H1 (cell line): ENCODE data around the gene PXDN. TPM values are rescaled to one million over a fixed set of nuclear protein-coding genes. Genes with fewer than 3 reads are reported as not detected.

ENCODE experiments used
- CEBPB ChIP-seq: IDR thresholded peaks from 2 replicates; pipeline ENCODE4 v1.6.1; 2012; ENCODE audit warnings: low read depth, low read length
- POLR2AphosphoS5 ChIP-seq: IDR thresholded peaks from 2 replicates; pipeline ENCODE4 v1.6.1; 2011; ENCODE audit warnings: low read depth, low read length
- RXRA ChIP-seq: IDR thresholded peaks from 2 replicates; pipeline ENCODE4 v1.6.1; 2011; ENCODE audit warnings: low read depth, mild to moderate bottlenecking, low read length, moderate library complexity; ENCODE audit not compliant: insufficient read depth
- polyA plus RNA-seq, 7 experiments: library from polyadenylated mRNA; depleted of rRNA in 3 of 7; stranded (reverse) in 5 of 7; unstranded in 2 of 7; fragments of >200 nt in 5 of 7; fragments of 200-250 nt in 2 of 7; gene quantifications; 1 replicate in 5 of 7; 2 replicates in 1 of 7; 4 replicates in 1 of 7; pipeline versions ENCODE4 v1.2.1 to v1.2.3, GENCODE V29; 2011 to 2013; ENCODE audit warnings: missing spikeins in 2 of 7, mixed read lengths in 2 of 7
- total RNA-seq: library from RNA; stranded (reverse); fragmentation: NEBNext Ultra II Directional; extraction: Animal tissue kit (Norgen Biotek cat#: 25700); gene quantifications from 2 replicates; pipeline ENCODE4 v1.2.1, GENCODE V29; 2021
- TF ChIP-seq, protein P1 (sequence below): IDR thresholded peaks from 2 replicates; pipeline ENCODE4 v1.6.1; 2011; ENCODE audit warnings: low read length, improper control_type of control experiment
- TF ChIP-seq, protein P2 (sequence below): IDR thresholded peaks from 2 replicates; pipeline ENCODE4 v1.6.1; 2012; ENCODE audit warnings: inconsistent platforms
- TF ChIP-seq, protein P3 (sequence below), 3 experiments: IDR thresholded peaks; 1 replicate in 2 of 3; 2 replicates in 1 of 3; pipeline versions ENCODE4 v1.5.1 to v1.6.1; 2011; ENCODE audit warnings: low read length in 3 of 3, mild to moderate bottlenecking in 3 of 3, inconsistent platforms in 2 of 3, low read depth in 1 of 3, moderate library complexity in 1 of 3; ENCODE audit not compliant: insufficient read depth in 1 of 3; ENCODE audit errors: control extremely low read depth in 1 of 3

The PXDN gene
- total and polyA plus RNA-seq, 2 of the 8 experiments (the other 6 are each of a cell fraction or from before 2014, with no cell fraction given), result 104 to 141 TPM

DNA sequence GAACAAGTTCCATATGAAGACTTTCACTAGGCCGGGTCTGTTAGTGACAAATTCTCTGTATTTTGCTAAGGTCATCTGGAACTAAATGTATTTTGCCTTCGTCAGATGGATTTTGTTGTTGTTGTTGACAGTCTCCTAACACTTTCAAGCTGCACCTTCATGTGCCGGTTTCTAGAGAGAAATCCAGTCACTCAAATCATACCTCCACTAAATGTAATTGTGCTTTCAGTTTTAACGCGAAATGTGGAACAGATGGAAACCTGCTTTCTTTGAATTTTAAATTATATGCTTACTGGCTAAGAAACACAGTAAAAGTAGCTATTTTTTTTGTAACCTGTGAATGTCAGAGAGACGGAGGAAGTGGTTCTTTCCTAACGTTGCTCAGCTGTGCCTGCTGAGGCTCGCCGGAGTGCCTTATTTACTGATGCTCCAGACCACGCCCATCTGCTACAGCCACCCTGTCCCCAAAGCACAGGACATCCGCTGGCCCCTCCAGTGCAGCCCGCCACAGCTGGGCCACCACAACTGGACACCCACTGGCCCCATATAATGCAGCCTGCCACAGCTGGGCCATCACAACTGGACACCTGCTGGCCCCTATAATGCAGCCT, 134.7 kb downstream of the PXDN start (continued):
- TF ChIP-seq, protein P1, sequence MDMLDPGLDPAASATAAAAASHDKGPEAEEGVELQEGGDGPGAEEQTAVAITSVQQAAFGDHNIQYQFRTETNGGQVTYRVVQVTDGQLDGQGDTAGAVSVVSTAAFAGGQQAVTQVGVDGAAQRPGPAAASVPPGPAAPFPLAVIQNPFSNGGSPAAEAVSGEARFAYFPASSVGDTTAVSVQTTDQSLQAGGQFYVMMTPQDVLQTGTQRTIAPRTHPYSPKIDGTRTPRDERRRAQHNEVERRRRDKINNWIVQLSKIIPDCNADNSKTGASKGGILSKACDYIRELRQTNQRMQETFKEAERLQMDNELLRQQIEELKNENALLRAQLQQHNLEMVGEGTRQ, result no peak
- TF ChIP-seq, protein P2, sequence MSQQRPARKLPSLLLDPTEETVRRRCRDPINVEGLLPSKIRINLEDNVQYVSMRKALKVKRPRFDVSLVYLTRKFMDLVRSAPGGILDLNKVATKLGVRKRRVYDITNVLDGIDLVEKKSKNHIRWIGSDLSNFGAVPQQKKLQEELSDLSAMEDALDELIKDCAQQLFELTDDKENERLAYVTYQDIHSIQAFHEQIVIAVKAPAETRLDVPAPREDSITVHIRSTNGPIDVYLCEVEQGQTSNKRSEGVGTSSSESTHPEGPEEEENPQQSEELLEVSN, result no peak
- TF ChIP-seq CEBPB, result no peak
- TF ChIP-seq RXRA, result no peak
- TF ChIP-seq, protein P3, sequence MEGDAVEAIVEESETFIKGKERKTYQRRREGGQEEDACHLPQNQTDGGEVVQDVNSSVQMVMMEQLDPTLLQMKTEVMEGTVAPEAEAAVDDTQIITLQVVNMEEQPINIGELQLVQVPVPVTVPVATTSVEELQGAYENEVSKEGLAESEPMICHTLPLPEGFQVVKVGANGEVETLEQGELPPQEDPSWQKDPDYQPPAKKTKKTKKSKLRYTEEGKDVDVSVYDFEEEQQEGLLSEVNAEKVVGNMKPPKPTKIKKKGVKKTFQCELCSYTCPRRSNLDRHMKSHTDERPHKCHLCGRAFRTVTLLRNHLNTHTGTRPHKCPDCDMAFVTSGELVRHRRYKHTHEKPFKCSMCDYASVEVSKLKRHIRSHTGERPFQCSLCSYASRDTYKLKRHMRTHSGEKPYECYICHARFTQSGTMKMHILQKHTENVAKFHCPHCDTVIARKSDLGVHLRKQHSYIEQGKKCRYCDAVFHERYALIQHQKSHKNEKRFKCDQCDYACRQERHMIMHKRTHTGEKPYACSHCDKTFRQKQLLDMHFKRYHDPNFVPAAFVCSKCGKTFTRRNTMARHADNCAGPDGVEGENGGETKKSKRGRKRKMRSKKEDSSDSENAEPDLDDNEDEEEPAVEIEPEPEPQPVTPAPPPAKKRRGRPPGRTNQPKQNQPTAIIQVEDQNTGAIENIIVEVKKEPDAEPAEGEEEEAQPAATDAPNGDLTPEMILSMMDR (IDR thresholded peaks at IDR 0.05; ENCODE audit: control extremely low read depth in 1 of 3, insufficient read depth in 1 of 3, low read depth in 1 of 3, low read length in 3 of 3), result no peak
- TF ChIP-seq POLR2AphosphoS5, result no peak
